Fibroblast of villous mesenchyme (primary cell): ENCODE data around the gene CCDC7. TPM values are rescaled to one million over a fixed set of nuclear protein-coding genes. Genes with fewer than 3 reads are reported as not detected.
"Not testable (repeated sequence)": the region's sequence is repeated elsewhere in the genome, so short reads cannot be mapped to it uniquely, and the experiment has no call there.

Experiments
- DNase-seq: peaks from one replicate; pipeline ENCODE4 v3.0.0-alpha.2; 2010; ENCODE audit warnings: low read depth
- H3K4me3 ChIP-seq: 2 replicates; pipeline ENCODE4 v1.5.1; 2011; ENCODE audit warnings: low read depth, mild to moderate bottlenecking, low read length
- total RNA-seq: library from RNA; depleted of rRNA; stranded (reverse); fragments of >200 nt; gene quantifications from 2 replicates; pipeline ENCODE4 v1.2.3, GENCODE V29; 2012
- TF ChIP-seq, protein P1 (sequence below): IDR thresholded peaks from 2 replicates; pipeline ENCODE4 v1.5.1; 2012; ENCODE audit warnings: low read depth, mild to moderate bottlenecking, low read length; ENCODE audit not compliant: insufficient read depth

The CCDC7 gene
- total RNA-seq, 1 donor: 20.3 TPM

DNA sequence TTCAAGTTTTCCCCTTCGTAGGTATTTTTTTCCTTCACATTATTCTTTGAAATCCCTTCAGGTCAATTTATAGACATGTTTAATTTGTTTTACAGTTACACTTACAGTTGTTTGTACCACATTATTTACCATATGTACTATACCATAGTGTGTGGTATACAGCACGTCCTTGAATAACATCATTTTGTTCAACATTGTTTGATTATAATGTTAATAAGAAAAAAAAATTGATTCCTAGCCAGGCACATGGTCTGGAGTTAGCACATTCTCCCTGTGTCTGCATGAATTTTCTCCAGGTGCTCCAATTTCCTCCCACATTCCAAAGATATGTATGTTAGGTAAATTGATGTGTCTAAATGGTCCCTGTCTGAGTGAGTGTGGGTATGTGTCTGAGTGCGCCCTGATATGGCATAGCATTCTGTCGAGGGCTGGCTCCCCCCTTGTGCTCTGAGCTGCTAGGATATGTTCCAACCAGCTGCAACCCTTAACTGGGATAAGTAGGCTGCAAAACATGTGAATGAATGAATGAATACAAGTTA, 247.6 kb downstream of the CCDC7 start:
- DNase-seq: no peak
- TF ChIP-seq, protein P1, sequence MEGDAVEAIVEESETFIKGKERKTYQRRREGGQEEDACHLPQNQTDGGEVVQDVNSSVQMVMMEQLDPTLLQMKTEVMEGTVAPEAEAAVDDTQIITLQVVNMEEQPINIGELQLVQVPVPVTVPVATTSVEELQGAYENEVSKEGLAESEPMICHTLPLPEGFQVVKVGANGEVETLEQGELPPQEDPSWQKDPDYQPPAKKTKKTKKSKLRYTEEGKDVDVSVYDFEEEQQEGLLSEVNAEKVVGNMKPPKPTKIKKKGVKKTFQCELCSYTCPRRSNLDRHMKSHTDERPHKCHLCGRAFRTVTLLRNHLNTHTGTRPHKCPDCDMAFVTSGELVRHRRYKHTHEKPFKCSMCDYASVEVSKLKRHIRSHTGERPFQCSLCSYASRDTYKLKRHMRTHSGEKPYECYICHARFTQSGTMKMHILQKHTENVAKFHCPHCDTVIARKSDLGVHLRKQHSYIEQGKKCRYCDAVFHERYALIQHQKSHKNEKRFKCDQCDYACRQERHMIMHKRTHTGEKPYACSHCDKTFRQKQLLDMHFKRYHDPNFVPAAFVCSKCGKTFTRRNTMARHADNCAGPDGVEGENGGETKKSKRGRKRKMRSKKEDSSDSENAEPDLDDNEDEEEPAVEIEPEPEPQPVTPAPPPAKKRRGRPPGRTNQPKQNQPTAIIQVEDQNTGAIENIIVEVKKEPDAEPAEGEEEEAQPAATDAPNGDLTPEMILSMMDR: no peak
- no peak overlapping the region for H3K4me3 ChIP-seq

DNA sequence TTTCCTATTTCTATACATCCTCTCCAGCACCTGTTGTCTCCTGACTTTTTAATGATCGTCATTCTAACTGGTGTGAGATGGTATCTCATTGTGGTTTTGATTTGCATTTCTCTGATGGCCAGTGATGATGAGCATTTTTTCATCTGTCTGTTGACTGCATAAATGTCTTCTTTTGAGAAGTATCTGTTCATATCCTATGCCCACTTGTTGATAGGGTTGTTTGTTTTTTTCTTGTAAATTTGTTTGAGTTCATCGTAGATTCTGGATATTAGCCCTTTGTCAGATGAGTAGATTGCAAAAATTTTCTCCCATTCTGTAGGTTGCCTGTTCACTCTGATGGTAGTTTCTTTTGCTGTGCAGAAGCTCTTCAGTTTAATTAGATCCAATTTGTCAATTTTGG, 253.7 kb downstream of the CCDC7 start:
- DNase-seq, H3K4me3 ChIP-seq: not testable (repeated sequence)

DNA sequence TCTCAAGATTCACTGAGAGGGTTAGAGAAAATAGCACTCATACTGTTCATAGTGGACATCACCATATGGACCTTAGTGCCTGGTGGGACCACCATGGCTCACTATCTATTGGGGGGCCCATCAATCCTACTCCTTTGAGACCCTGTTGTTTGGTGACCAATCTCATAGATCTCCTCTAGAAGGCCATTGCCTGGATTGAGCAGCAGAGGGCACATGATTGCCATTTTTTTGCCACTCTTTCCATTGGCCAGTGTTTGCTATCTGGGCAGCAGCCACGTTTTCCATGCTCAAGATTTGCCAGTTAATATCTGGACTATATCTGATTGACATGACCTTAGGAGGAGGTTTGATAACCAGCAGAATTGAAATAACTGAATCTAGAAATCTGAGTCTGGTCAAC, 267.6 kb downstream of the CCDC7 start:
- no peak for DNase-seq
- no peak overlapping the region for H3K4me3 ChIP-seq
- TF ChIP-seq, protein P1: peak; percentile 18

DNA sequence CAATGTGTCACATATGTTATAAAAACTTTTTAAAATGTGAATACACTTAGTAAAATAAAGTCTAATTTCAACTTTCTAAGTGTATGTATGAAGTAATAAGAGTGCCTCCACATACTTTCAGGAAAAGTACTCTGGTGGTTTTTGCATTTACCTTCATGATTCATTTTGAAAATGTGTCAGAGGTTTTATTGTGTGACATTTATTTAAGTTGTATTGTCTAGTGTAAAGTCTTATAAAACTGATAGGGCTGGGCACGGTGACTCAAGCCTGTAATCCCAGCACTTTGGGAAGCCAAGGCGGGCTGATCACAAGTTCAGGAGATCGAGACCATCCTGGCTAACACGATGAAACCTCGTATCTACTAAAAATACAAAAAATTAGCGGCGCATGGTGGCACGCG, 285.6 kb downstream of the CCDC7 start:
- DNase-seq: no peak
- TF ChIP-seq, protein P1: no peak
- H3K4me3 ChIP-seq: no peak overlapping the region

DNA sequence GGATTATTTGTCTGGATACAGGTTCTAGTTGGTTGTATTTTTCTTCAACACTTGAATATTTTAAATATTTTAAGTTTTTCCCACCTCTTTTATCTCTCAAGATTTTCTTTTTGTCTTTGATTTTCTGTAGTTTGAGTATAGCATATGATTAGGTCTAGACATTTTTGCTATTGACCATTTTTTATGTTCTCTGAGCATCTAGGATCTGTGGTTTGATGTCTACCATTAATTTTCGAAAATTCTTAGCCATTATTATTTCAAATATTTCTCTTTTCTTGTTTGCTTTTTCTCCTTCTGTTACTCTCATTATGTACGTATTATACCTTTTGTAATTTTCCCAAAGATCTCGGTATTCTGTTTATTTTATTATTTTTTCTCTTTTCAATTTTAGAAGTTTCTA, 293.0 kb downstream of the CCDC7 start:
- TF ChIP-seq, protein P1: no peak
- no peak for DNase-seq
- no peak overlapping the region for H3K4me3 ChIP-seq

DNA sequence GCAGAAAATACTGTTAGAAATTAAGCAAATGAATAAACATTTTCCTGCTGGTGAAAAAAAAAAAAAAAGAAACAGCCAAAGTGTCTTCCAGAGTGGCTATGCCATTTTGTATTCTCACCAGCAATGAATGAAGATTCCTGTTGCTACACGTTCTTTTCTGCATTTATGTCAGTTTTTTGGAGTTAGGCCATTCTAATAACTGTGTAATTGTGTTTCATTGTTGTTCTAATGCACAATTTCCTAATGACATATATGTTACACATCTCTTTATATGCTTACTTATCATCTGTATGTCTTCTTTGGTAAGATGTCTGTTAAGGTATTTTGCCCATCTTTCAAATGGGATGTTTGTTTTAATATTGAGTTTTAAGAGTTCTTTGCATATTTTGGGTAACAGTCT, 298.4 kb downstream of the CCDC7 start:
- H3K4me3 ChIP-seq: no peak overlapping the region
- no peak for DNase-seq
- TF ChIP-seq, protein P1: no peak

DNA sequence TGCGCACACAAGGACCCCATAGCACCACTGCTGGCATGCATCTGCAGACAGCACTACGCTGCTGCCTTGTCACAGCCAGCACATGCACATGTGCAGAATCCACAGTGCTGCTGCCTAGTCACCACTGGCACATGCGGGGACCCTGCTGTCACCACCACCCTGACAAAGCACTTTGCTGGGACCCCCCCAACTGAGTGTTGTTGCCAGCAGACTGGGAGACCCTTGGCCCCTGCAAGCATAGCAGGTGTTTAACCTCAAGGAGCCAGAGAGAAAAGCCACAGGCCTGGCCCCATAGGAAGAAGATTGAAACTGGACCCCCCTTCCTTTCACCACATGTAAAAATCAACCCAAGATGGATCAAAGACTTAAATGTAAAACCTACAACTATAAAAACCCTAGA, 300.9 kb downstream of the CCDC7 start:
- TF ChIP-seq, protein P1: no peak
- H3K4me3 ChIP-seq: no peak overlapping the region

More for the DNA sequence above, 300.9 kb downstream of the CCDC7 start:
- no peak for DNase-seq
